Activated naive CD8-positive, alpha-beta T cell treated with anti-CD3 and anti-CD28 coated beads, Interleukin-2, amount 10 ng/mL, durations not matched to agents 7 days and 5 days (primary cell): Measurements from ENCODE around the gene KCNMB2. TPM values are rescaled to one million over a fixed set of nuclear protein-coding genes. Genes with fewer than 3 reads are reported as not detected.

Source experiments
- ATAC-seq: fragments of 150-1000 bp; cut with Tn5 transposase; one replicate; pipeline ENCODE4 v1.10.0; 2021; ENCODE audit warnings: low read depth, moderate library complexity
- POLR2A ChIA-PET: fragments of 350-600 bp; sonication (Branson Sonifier 250); formaldehyde crosslinking; loops from one replicate; lab custom pipeline; 2021; ENCODE audit warnings: antibody characterized with exemption; lab: Charles Lee
- DNase-seq: peaks from one replicate; pipeline ENCODE4 v3.0.0; 2021
- H3K27ac Mint-ChIP-seq: one replicate; pipeline ENCODE4 v1.8.0; 2022; ENCODE audit warnings: mild to moderate bottlenecking, mixed read lengths
- H3K27me3 Mint-ChIP-seq: one replicate; pipeline ENCODE4 v1.8.0; 2022; ENCODE audit warnings: mild to moderate bottlenecking, moderate library complexity, mixed read lengths
- H3K36me3 Mint-ChIP-seq: one replicate; pipeline ENCODE4 v1.8.0; 2021; ENCODE audit warnings: mild to moderate bottlenecking, mixed read lengths
- H3K4me1 Mint-ChIP-seq: one replicate; pipeline ENCODE4 v1.8.0; 2021; ENCODE audit warnings: mixed read lengths
- H3K4me3 Mint-ChIP-seq: one replicate; pipeline ENCODE4 v1.8.0; 2022; ENCODE audit warnings: mild to moderate bottlenecking, moderate library complexity, mixed read lengths
- H3K9me3 Mint-ChIP-seq: one replicate; pipeline ENCODE4 v1.8.0; 2021; ENCODE audit warnings: mixed read lengths
- total RNA-seq, 2 experiments: library from RNA; stranded (reverse); gene quantifications; one replicate each; pipeline ENCODE4 v1.2.3, GENCODE V29; 2021

KCNMB2 gene
- total RNA-seq, 2 experiments from 2014 or later, result not detected

DNA sequence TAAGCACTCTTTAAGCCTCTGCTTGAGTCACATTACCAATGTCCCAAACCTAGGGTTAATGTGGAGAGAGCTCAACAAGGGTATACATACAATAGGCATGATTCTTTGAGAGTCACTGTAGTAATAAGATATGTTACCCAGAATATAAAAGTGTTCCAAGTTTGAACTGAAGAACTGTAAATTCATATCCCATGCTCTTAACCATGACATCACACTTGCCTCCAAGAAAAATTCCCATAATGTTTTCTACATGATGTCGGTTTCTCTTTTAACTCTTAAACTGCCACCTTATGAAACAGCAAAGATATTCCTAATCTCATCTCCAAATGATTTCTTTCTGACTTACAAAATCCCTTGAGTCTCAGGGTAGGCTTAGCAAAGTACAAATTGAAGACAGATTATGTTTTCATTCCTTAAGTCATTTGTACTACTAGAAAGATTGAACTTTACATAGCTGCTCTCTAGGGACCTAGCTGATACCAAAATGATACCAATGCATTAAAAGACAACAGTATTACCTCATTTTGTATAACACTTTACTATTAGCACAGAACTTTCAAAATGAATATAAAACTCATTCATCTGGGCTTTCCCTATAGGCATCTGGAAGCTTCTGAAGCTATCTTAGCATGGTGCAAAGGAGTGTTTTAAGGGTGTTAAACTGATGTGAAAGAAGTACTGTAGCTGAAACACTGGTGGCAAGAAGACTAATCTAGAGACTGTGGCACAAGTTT, 127.1 kb downstream of the KCNMB2 start:
- DNase-seq (no peak), ATAC-seq (no peak)
- Mint-ChIP-seq H3K27ac (no peak overlapping the region), H3K27me3 (peaks cover 10% of the 10 kb centered on the region), H3K9me3 (peaks cover 2% of the 10 kb centered on the region), H3K4me1 (no peaks in the 10 kb centered on the region), H3K4me3 (no peak overlapping the region), H3K36me3 (no peaks in the 10 kb centered on the region)
- POLR2A ChIA-PET, result no interaction called here

DNA sequence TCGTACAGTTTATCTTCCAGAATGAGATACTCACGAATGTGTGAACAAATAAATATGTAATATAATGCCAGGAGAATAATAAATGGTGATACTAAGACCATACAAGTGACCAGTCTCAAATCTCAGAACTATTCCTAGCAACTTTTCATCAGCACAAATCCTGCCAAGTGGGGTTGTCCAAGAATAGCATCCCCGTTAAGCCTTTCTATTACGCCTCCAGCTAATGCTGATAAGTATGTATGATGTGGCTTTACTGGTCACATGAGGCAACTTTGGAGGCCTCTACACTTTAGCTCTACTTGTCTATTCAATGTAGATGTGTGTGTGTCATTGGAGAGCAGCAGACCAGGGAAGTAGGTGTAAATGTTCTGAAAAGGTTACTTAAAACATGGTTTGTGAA, 129.5 kb downstream of the KCNMB2 start:
- Mint-ChIP-seq H3K4me1 (peaks cover 12% of the 10 kb centered on the region), H3K4me3 (no peak overlapping the region), H3K27ac (no peak overlapping the region), H3K9me3 (peaks cover 2% of the 10 kb centered on the region), H3K36me3 (no peaks in the 10 kb centered on the region), H3K27me3 (peaks cover 10% of the 10 kb centered on the region)
- DNase-seq, result no peak
- no peak for ATAC-seq
- POLR2A ChIA-PET, result no interaction called here

DNA sequence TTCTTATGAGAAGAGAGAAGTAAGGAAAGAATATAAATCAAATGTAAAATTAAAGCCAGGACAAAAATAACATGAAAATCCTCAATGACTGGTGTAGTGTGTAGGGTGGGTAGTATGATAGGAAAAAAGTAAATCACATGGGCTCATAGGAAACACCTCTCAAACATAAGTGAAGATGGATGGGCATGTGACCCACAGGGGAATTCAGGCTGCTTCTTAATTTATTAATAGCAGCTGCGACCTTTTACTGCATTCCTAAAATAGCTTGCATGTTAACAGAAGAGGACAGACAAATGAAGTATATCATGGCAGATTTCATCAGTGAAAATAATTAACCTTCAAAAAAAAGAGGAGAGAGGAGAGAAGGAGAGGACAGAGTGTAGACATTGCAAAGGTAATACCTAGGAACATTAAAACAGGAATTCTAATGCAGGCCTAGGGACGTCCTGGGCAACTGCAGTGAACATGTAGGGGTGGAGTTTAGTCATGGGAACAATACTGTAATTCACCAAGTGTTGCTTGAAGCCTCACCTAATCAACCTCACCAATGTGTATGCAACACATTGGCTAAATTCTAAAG, 132.9 kb downstream of the KCNMB2 start:
- no peaks in the 10 kb centered on the region for H3K36me3 Mint-ChIP-seq
- H3K4me3 Mint-ChIP-seq, result no peak overlapping the region
- no peaks in the 10 kb centered on the region for H3K9me3 Mint-ChIP-seq
- peaks cover 12% of the 10 kb centered on the region for H3K4me1 Mint-ChIP-seq
- ATAC-seq (no peak), DNase-seq (no peak)
- peaks cover 6% of the 10 kb centered on the region for H3K27me3 Mint-ChIP-seq
- POLR2A ChIA-PET, result no interaction called here
- H3K27ac Mint-ChIP-seq, result no peak overlapping the region

DNA sequence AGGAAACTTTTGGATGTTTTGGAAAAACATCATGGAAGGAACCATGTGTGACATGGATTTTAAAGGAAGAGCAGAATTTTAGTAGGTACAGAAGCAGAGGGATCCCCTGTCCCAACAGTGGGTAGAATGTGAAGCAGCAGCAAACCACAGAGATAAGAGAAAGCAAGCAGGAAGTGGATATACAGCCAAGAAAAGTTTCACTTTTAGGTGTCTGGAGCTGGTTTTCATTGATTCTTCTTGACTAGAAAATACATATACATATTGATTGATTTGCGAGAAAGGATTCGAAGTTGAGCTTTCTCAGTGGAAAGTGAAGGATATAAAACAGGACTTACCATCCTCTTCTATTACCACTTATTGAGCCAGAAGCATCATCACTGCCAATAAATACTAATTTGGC, 133.5 kb downstream of the KCNMB2 start:
- no peaks in the 10 kb centered on the region for H3K36me3 Mint-ChIP-seq
- H3K27me3 Mint-ChIP-seq, result peaks cover 3% of the 10 kb centered on the region
- H3K9me3 Mint-ChIP-seq, result no peaks in the 10 kb centered on the region
- no peak overlapping the region for H3K4me3 Mint-ChIP-seq
- POLR2A ChIA-PET, result no interaction called here
- ATAC-seq, result no peak
- no peak overlapping the region for H3K27ac Mint-ChIP-seq
- DNase-seq, result no peak
- peaks cover 12% of the 10 kb centered on the region for H3K4me1 Mint-ChIP-seq

DNA sequence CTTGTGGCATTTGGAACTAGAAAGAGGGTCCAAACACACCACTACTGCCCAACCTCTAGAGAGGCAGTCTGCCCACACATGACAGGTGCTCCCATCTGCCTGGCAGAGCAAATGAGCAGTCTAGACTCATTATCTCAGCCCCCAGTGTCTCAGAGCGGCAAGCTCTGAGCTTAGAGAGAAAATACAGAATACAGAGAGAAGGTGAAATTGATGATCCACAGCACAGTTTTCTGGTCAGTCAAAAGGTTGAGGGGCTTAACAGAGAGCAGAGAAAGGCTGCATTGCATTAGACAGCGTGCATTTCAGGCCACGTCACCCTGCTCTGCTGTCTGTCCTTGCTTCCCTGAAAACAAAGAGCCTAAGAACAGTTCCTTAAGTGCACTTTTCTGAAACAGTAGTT, 135.1 kb downstream of the KCNMB2 start:
- Mint-ChIP-seq H3K4me3 (no peak overlapping the region), H3K9me3 (no peaks in the 10 kb centered on the region), H3K36me3 (no peaks in the 10 kb centered on the region), H3K27ac (no peak overlapping the region), H3K27me3 (peaks cover 3% of the 10 kb centered on the region), H3K4me1 (peaks cover 12% of the 10 kb centered on the region)
- POLR2A ChIA-PET, result no interaction called here
- ATAC-seq (no peak), DNase-seq (no peak)

DNA sequence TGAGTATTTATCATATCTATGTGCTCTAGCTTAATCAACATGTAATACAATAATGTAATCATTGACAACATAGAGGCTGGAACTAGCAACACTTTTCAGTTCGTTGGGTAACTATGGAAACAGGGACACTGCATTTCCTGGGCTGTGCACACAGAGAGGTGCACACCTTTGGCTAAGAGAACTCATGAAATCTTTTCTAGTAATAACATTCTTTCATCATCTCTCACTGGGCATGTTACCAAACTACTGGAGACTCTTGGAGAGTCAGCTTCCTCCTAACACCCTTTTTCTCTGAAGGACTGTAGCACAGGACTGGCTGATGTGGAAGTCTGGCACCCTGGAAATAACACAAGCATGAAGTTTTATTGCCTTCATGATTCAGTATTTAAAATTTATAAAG, 135.6 kb downstream of the KCNMB2 start:
- DNase-seq (no peak), ATAC-seq (no peak)
- POLR2A ChIA-PET, result no interaction called here
- Mint-ChIP-seq H3K9me3 (no peaks in the 10 kb centered on the region), H3K27me3 (peaks cover 3% of the 10 kb centered on the region), H3K4me3 (no peak overlapping the region), H3K36me3 (no peaks in the 10 kb centered on the region), H3K27ac (no peak overlapping the region), H3K4me1 (peaks cover 12% of the 10 kb centered on the region)

DNA sequence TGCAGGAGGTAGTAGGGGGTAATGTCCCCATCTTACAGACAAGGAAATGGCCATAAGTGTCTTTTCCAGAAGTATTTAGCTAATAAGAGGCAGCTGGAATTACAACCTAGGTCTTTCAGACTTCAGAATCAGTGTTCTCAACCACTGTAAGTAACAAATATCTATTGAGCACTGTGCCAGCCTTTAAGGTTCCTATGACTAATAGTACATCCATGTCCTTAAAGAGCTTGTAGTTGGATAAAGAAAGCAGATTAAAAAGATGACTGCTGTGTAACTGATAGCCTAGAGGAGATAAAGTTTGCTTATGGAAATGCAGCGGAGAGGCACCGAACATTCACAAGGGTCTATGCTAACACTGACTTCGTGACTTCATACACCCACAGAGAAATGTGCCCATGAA, 136.0 kb downstream of the KCNMB2 start:
- H3K27me3 Mint-ChIP-seq, result peaks cover 3% of the 10 kb centered on the region
- DNase-seq (no peak), ATAC-seq (no peak)
- H3K4me1 Mint-ChIP-seq, result peaks cover 12% of the 10 kb centered on the region
- no peak overlapping the region for H3K4me3 Mint-ChIP-seq
- no peaks in the 10 kb centered on the region for H3K9me3 Mint-ChIP-seq
- no peak overlapping the region for H3K27ac Mint-ChIP-seq
- no peaks in the 10 kb centered on the region for H3K36me3 Mint-ChIP-seq
- POLR2A ChIA-PET, result no interaction called here

DNA sequence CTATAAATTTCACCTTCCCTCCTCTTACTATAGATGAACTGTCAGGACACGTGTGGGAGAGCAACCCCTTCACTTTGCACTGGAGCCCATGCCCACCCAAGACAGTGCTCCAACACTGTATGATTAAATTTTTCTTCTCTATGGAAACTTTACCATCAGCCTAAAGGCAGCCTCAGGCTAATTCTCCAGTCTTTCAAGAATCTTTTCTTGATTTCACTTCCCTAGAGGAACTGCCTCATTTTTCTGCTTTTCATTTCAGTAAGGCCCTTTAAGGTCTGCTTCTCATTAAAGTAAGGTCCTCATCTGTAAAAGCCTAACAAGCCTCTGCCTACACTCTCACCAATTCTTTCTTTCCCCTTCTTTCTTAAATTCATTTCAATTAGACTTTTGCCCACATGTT, 137.3 kb downstream of the KCNMB2 start:
- no peaks in the 10 kb centered on the region for H3K27me3 Mint-ChIP-seq
- H3K27ac Mint-ChIP-seq, result no peak overlapping the region
- POLR2A ChIA-PET, result no interaction called here
- H3K4me1 Mint-ChIP-seq, result peaks cover 12% of the 10 kb centered on the region
- H3K4me3 Mint-ChIP-seq, result no peak overlapping the region
- DNase-seq (no peak), ATAC-seq (no peak)
- no peaks in the 10 kb centered on the region for H3K36me3 Mint-ChIP-seq
- no peaks in the 10 kb centered on the region for H3K9me3 Mint-ChIP-seq

DNA sequence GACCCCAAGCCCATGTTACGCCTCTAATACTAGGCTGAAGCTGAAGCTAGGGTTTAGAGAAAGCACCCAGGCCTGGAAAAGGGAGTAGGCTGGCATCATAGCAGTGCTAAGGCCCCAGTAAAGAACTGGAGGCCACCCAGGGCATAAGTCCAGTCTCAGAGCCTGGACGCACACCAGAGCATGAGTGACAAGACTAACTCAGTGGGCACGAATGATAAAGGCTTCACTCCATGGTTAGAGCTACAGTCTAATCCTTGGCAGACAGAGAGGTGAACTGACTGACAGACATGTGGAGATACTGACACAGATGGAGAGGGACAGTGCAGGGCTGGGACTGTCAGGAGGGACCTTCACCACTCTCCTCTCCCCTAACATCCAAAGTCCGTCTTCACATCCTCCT, 139.8 kb downstream of the KCNMB2 start:
- no peaks in the 10 kb centered on the region for H3K4me1 Mint-ChIP-seq
- H3K4me3 Mint-ChIP-seq, result no peak overlapping the region
- no peaks in the 10 kb centered on the region for H3K9me3 Mint-ChIP-seq
- H3K27ac Mint-ChIP-seq, result no peak overlapping the region
- ATAC-seq, result no peak
- no peak for DNase-seq
- H3K27me3 Mint-ChIP-seq, result no peaks in the 10 kb centered on the region
- POLR2A ChIA-PET, result no interaction called here
- H3K36me3 Mint-ChIP-seq, result no peaks in the 10 kb centered on the region

DNA sequence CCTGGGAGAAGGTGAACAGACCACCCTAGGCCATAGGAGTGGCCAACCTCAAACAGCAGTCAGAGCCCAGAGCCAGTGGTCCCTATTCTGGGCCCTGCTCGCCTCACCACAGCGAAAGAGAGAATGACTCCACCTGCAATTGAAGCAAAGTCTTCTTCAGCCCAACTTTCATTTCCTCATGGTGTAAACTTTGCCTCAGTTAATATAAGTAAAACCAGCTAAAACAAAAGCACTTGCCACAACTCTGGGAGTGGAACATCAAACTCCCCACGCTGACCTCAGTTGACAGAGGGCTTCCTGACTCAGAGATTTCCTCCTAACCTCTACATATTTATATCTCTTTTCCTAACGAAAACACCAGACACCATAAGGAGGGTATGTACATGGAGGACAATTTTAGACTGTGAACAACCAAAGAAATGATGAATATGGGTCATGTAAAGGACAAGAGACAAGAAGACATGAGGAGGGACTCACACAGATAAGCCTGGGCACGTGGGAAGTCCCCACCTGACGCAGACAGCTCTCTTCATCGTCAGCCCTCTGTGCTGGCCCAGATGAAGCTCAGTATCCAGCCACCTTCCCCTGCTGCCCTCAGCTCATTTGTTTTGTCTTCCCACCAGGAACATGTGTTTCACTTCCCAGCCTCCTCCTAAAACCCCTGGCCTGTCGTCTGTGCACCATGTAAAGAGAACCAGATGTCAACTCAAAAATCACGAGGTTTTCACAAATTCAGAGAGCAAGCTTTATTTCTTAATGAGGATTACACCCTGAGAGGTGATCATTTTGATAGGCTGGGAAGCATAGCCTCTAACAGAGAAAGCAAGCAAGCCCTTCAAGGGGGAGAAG, 140.9 kb downstream of the KCNMB2 start:
- no peaks in the 10 kb centered on the region for H3K9me3 Mint-ChIP-seq
- no peak for DNase-seq
- H3K27me3 Mint-ChIP-seq, result no peaks in the 10 kb centered on the region
- no peaks in the 10 kb centered on the region for H3K36me3 Mint-ChIP-seq
- POLR2A ChIA-PET, result no interaction called here
- H3K4me1 Mint-ChIP-seq, result no peaks in the 10 kb centered on the region
- no peak overlapping the region for H3K4me3 Mint-ChIP-seq
- ATAC-seq, result no peak
- no peak overlapping the region for H3K27ac Mint-ChIP-seq

DNA sequence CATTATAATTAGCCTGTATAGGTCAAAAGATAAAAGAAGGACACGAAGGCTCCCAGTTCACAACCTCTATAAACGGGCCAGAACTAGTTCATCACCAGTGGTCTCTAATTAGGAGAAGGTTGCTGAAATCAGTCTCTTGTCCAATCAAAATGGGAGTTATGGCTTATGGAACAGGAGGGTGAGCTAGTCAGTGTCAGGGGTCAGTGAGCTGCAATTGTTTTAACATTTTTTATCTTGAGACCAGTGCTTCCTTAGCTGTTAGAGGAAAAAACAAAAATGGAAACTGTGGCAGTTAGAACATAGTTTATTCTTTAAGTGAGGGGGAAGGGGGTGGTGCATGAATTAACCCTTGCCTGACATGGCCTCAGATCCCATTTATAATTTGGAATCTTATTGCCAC, 141.7 kb downstream of the KCNMB2 start:
- Mint-ChIP-seq H3K4me1 (no peaks in the 10 kb centered on the region), H3K27me3 (no peaks in the 10 kb centered on the region), H3K4me3 (no peak overlapping the region), H3K36me3 (no peaks in the 10 kb centered on the region), H3K9me3 (no peaks in the 10 kb centered on the region), H3K27ac (no peak overlapping the region)
- POLR2A ChIA-PET, result no interaction called here
- ATAC-seq (no peak), DNase-seq (no peak)

DNA sequence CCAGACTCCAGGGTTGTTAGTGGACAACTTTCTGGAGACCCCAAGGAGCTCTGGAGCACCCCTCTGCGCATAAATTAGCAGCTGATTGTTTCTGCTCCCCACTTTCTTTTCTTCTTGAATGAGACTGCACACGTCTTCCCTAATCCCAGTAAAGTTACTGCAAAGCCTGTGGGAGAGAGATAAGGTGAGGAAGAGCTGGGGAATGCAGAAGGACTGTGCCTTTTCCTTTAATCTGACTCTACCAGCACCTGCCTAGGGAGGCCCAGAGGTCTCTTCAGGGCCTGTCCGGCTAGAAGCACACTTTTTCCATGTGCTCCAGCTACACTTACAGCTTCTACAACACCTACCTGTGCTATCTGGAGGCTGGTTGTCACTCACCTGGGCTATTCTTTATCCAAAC, 143.8 kb downstream of the KCNMB2 start:
- Mint-ChIP-seq H3K4me1 (no peaks in the 10 kb centered on the region), H3K27me3 (no peaks in the 10 kb centered on the region), H3K9me3 (no peaks in the 10 kb centered on the region), H3K36me3 (no peaks in the 10 kb centered on the region), H3K4me3 (no peak overlapping the region), H3K27ac (no peak overlapping the region)
- DNase-seq (no peak), ATAC-seq (no peak)
- POLR2A ChIA-PET, result no interaction called here

DNA sequence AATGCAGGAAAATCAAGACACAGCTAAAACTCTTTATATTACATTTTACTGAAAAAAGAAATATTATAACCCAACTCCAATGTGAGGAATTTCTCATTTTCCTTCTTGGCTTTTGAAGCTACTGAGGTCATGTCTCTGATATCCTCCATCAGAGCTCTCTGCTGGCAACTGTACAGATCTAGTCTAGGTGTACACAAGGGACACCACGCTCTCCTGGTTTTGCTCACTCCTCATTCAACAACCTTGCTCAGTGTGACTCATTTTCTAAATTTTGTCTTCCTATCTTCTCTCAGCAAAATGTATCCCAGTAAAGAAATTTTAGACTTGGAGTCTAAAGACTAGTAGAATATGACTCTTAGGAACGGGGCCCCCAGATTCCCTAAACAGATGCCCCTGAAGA, 144.3 kb downstream of the KCNMB2 start:
- ATAC-seq (no peak), DNase-seq (no peak)
- H3K27me3 Mint-ChIP-seq, result no peaks in the 10 kb centered on the region
- H3K4me3 Mint-ChIP-seq, result no peak overlapping the region
- no peaks in the 10 kb centered on the region for H3K36me3 Mint-ChIP-seq
- H3K27ac Mint-ChIP-seq, result no peak overlapping the region
- no peaks in the 10 kb centered on the region for H3K4me1 Mint-ChIP-seq
- no peaks in the 10 kb centered on the region for H3K9me3 Mint-ChIP-seq
- POLR2A ChIA-PET, result no interaction called here
